ENCODE results near the gene SVIL.
A peak's percentile ranks its signal among the peaks of the same experiment; 100 is the strongest.

SVIL gene

GRCh38 chr10:29435809-29436501 lies 198.8 kb downstream of the SVIL start:
- H3K4me1 Mint-ChIP-seq = peaks cover 4% of the 10 kb centered on the region
- DNase-seq (ENCODE audit: low spot score in 2 of 2) (no peak), ATAC-seq (no peak)
- H3K4me3 Mint-ChIP-seq = no peak overlapping the region
- H3K27ac Mint-ChIP-seq = no peak overlapping the region
- H3K36me3 Mint-ChIP-seq = no peaks in the 10 kb centered on the region
- H3K9me3 Mint-ChIP-seq = peaks cover 13% of the 10 kb centered on the region

- Mint-ChIP-seq H3K36me3 (no peaks in the 10 kb centered on the region), H3K9me3 (peaks cover 12% of the 10 kb centered on the region), H3K4me3 (no peak overlapping the region), H3K27ac (no peak overlapping the region), H3K4me1 (peaks cover 12% of the 10 kb centered on the region)
- DNase-seq (ENCODE audit: low spot score in 2 of 2) (no peak), ATAC-seq (no peak)
Observed at GRCh38 chr10:29434111-29434510, 200.7 kb downstream of the SVIL start.

- H3K4me1 Mint-ChIP-seq = peaks cover 12% of the 10 kb centered on the region
- H3K27ac Mint-ChIP-seq = no peak overlapping the region
- H3K4me3 Mint-ChIP-seq = no peak overlapping the region
- DNase-seq (ENCODE audit: low spot score in 2 of 2) (no peak), ATAC-seq (no peak)
- no peaks in the 10 kb centered on the region for H3K36me3 Mint-ChIP-seq
- H3K9me3 Mint-ChIP-seq = peaks cover 1% of the 10 kb centered on the region
Observed at GRCh38 chr10:29431711-29432110, 203.1 kb downstream of the SVIL start.

GRCh38 chr10:29430101-29430500 lies 204.7 kb downstream of the SVIL start:
- Mint-ChIP-seq H3K4me1 (peaks cover 12% of the 10 kb centered on the region), H3K9me3 (no peaks in the 10 kb centered on the region), H3K4me3 (no peak overlapping the region), H3K36me3 (no peaks in the 10 kb centered on the region), H3K27ac (peak overlapping the region; percentile 7)
- ATAC-seq (no peak), DNase-seq (ENCODE audit: low spot score in 2 of 2) (no peak)

GRCh38 chr10:29428486-29428885 lies 206.3 kb downstream of the SVIL start:
- H3K27ac Mint-ChIP-seq = no peak overlapping the region
- no peak overlapping the region for H3K4me3 Mint-ChIP-seq
- ATAC-seq (no peak), DNase-seq (ENCODE audit: low spot score in 2 of 2) (no peak)
- H3K4me1 Mint-ChIP-seq = peaks cover 12% of the 10 kb centered on the region
- no peaks in the 10 kb centered on the region for H3K9me3 Mint-ChIP-seq
- no peaks in the 10 kb centered on the region for H3K36me3 Mint-ChIP-seq

GRCh38 chr10:29427667-29428066 lies 207.1 kb downstream of the SVIL start:
- ATAC-seq (no peak), DNase-seq (ENCODE audit: low spot score in 2 of 2) (no peak)
- H3K36me3 Mint-ChIP-seq = no peaks in the 10 kb centered on the region
- H3K9me3 Mint-ChIP-seq = no peaks in the 10 kb centered on the region
- H3K4me1 Mint-ChIP-seq = peaks cover 12% of the 10 kb centered on the region
- no peak overlapping the region for H3K27ac Mint-ChIP-seq
- H3K4me3 Mint-ChIP-seq = no peak overlapping the region

- no peaks in the 10 kb centered on the region for H3K9me3 Mint-ChIP-seq
- H3K4me1 Mint-ChIP-seq = peaks cover 12% of the 10 kb centered on the region
- DNase-seq (ENCODE audit: low spot score in 2 of 2) (no peak), ATAC-seq (no peak)
- H3K4me3 Mint-ChIP-seq = no peak overlapping the region
- H3K36me3 Mint-ChIP-seq = peaks cover 7% of the 10 kb centered on the region
- no peak overlapping the region for H3K27ac Mint-ChIP-seq
Observed at GRCh38 chr10:29426420-29426819, 208.4 kb downstream of the SVIL start.

GRCh38 chr10:29424017-29424416 lies 210.8 kb downstream of the SVIL start:
- H3K4me3 Mint-ChIP-seq = no peak overlapping the region
- H3K4me1 Mint-ChIP-seq = no peaks in the 10 kb centered on the region
- H3K27ac Mint-ChIP-seq = no peak overlapping the region
- H3K9me3 Mint-ChIP-seq = no peaks in the 10 kb centered on the region
- ATAC-seq = no peak
- no peak for DNase-seq (ENCODE audit: low spot score in 2 of 2)
- H3K36me3 Mint-ChIP-seq = peaks cover 25% of the 10 kb centered on the region

GRCh38 chr10:29420744-29421143 lies 214.0 kb downstream of the SVIL start:
- Mint-ChIP-seq H3K36me3 (peaks cover 50% of the 10 kb centered on the region), H3K4me3 (no peak overlapping the region), H3K9me3 (no peaks in the 10 kb centered on the region), H3K27ac (no peak overlapping the region), H3K4me1 (no peaks in the 10 kb centered on the region)
- no peak for DNase-seq (ENCODE audit: low spot score in 2 of 2)
- no peak for ATAC-seq

GRCh38 chr10:29417324-29417723 lies 217.4 kb downstream of the SVIL start:
- no peaks in the 10 kb centered on the region for H3K9me3 Mint-ChIP-seq
- H3K4me3 Mint-ChIP-seq = no peak overlapping the region
- peaks cover 51% of the 10 kb centered on the region for H3K36me3 Mint-ChIP-seq
- H3K4me1 Mint-ChIP-seq = peaks cover 14% of the 10 kb centered on the region
- DNase-seq (ENCODE audit: low spot score in 2 of 2) = no peak
- H3K27ac Mint-ChIP-seq = no peak overlapping the region
- no peak for ATAC-seq

- Mint-ChIP-seq H3K36me3 (peaks cover 41% of the 10 kb centered on the region), H3K4me3 (no peak overlapping the region), H3K9me3 (no peaks in the 10 kb centered on the region), H3K4me1 (peaks cover 25% of the 10 kb centered on the region), H3K27ac (no peak overlapping the region)
- DNase-seq (ENCODE audit: low spot score in 2 of 2) (no peak), ATAC-seq (no peak)
Observed at GRCh38 chr10:29415876-29416275, 218.9 kb downstream of the SVIL start.

- no peak overlapping the region for H3K27ac Mint-ChIP-seq
- H3K4me1 Mint-ChIP-seq = peaks cover 25% of the 10 kb centered on the region
- no peaks in the 10 kb centered on the region for H3K9me3 Mint-ChIP-seq
Observed at GRCh38 chr10:29414501-29414900, 220.3 kb downstream of the SVIL start.

GRCh38 chr10:29412485-29412884 lies 222.3 kb downstream of the SVIL start:
- H3K9me3 Mint-ChIP-seq = no peaks in the 10 kb centered on the region
- DNase-seq (ENCODE audit: low spot score in 2 of 2) = no peak
- no peak overlapping the region for H3K27ac Mint-ChIP-seq
- peak; percentile 66 for ATAC-seq
- H3K36me3 Mint-ChIP-seq = peaks cover 18% of the 10 kb centered on the region
- H3K4me1 Mint-ChIP-seq = peaks cover 34% of the 10 kb centered on the region
- no peak overlapping the region for H3K4me3 Mint-ChIP-seq

More at GRCh38 chr10:29414501-29414900, 220.3 kb downstream of the SVIL start:
- DNase-seq (ENCODE audit: low spot score in 2 of 2) (no peak), ATAC-seq (no peak)
- Mint-ChIP-seq H3K4me3 (no peak overlapping the region), H3K36me3 (peaks cover 28% of the 10 kb centered on the region)

- H3K4me3 Mint-ChIP-seq = no peak overlapping the region
- DNase-seq (ENCODE audit: low spot score in 2 of 2) = no peak
- no peak overlapping the region for H3K27ac Mint-ChIP-seq
- peaks cover 11% of the 10 kb centered on the region for H3K36me3 Mint-ChIP-seq
- no peak for ATAC-seq
- H3K4me1 Mint-ChIP-seq = peaks cover 34% of the 10 kb centered on the region
- no peaks in the 10 kb centered on the region for H3K9me3 Mint-ChIP-seq
Observed at GRCh38 chr10:29411666-29412315, 223.0 kb downstream of the SVIL start.

- H3K4me1 Mint-ChIP-seq = peaks cover 29% of the 10 kb centered on the region
- H3K4me3 Mint-ChIP-seq = peak overlapping the region; percentile 98
- DNase-seq (ENCODE audit: low spot score in 2 of 2) = peak; percentile 29 to 72
- no peaks in the 10 kb centered on the region for H3K36me3 Mint-ChIP-seq
- H3K9me3 Mint-ChIP-seq = no peaks in the 10 kb centered on the region
- peak; percentile 76 for ATAC-seq
- peak overlapping the region; percentile 95 for H3K27ac Mint-ChIP-seq
Observed at GRCh38 chr10:29409241-29410054, 225.3 kb downstream of the SVIL start.

Data from stimulated activated effector memory CD8-positive, alpha-beta T cell treated with anti-CD3 and anti-CD28 coated beads, Interleukin-12 subunit alpha, Interleukin-12 subunit beta, amount 100 ng/mL, for 72 hours (primary cell).